ENCODE results near the gene TKT. TPM values are rescaled to one million over a fixed set of nuclear protein-coding genes. Genes with fewer than 3 reads are reported as not detected.
A peak's percentile ranks its signal among the peaks of the same experiment; 100 is the strongest.

Gene TKT
- total RNA-seq, 1 donor from 2014 or later: 306 TPM

DNA sequence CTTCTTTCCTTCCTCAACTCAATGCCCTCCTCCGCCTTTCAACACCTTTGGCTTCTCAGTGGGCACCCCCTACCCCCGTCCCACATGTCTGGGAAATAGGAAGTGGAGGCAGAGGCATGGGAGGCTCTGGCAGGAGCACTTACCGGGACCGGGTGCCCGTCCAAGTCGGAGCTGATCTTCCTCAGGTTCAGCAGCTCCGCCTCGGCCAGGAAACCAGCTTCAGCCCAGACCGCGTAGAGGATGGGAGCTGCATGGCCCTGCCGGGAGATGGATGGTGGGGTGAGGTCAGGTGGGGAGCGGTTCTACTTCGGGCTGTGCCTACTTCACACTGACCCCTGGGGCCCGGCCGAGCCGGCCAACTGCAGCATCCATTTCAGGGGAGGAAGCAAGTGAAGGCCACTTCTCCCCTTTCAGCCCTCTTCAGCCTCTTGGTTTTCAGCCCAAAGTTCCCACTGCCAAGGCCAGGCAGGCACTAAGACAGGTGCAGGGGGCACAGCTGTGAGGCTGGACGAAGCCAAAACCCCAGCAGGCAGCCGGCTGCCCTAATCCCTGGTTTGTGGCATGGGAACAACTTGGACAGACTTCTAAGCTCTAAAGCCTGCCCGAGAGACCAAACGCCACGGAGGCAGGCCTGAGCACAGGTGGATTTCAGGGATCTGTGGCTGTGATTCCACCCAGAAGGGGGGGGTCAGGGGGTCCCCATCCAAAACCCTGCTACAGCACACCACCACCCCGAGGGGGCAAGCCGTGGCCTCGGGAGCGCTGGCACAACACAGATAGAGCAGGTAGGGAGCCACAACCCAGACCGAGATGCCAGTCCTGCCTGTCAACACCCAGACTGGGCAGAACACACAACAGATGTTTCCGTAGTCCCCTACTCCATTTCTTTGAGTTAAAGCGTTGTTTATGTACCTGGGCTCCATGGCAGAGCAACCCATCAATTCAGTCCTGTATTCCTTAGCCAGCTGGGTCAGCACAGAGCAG is 14.5 kb downstream of the TKT start:
- no peak for DNase-seq (ENCODE audit: extremely low read depth, low read depth, low spot score)

GRCh38 chr3:53239800-53240199 is 16.0 kb downstream of the TKT start:
- DNase-seq (ENCODE audit: extremely low read depth, low read depth, low spot score): no peak

GRCh38 chr3:53238886-53239285 is 16.9 kb downstream of the TKT start:
- no peak for DNase-seq (ENCODE audit: extremely low read depth, low read depth, low spot score)

DNA sequence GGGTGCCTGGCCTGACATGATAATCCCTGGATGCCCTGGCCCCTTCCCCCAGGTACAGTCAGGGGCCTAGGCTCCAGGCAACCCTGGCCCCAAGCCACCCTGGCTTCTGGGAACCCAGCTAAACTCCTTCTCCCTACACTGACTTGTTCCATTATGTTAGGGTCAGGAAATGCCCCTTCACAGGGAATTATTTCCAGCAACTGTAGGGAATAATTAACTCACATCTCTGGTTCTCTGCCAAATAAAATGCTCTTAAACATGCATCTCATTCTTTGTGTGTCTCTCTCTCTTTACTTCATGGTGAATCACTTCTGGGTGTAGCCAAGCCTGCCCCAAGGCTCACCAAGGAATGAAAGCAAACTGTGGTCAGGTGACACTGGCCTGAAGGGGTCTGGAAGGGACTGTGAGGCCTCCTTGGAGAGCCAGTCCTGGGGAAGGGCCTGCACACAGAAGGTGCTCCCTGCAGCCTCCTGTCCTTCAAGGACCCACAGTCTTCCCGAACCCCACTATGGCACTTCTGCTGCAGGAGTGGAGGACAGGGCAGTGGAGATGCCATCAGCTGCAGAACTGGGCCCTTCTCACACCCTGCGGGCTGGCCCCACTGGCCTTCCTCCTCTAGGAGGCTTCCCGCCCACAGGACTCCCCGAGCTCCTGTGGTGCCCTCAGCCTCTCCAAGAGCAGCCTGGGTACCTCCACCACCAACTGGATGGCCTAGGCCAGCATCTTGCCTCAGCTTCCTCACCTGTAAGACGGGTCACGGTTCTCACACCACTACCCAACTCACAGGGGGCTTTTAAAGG is 17.6 kb downstream of the TKT start:
- peak; percentile 83 for DNase-seq (ENCODE audit: extremely low read depth, low read depth, low spot score)

DNA sequence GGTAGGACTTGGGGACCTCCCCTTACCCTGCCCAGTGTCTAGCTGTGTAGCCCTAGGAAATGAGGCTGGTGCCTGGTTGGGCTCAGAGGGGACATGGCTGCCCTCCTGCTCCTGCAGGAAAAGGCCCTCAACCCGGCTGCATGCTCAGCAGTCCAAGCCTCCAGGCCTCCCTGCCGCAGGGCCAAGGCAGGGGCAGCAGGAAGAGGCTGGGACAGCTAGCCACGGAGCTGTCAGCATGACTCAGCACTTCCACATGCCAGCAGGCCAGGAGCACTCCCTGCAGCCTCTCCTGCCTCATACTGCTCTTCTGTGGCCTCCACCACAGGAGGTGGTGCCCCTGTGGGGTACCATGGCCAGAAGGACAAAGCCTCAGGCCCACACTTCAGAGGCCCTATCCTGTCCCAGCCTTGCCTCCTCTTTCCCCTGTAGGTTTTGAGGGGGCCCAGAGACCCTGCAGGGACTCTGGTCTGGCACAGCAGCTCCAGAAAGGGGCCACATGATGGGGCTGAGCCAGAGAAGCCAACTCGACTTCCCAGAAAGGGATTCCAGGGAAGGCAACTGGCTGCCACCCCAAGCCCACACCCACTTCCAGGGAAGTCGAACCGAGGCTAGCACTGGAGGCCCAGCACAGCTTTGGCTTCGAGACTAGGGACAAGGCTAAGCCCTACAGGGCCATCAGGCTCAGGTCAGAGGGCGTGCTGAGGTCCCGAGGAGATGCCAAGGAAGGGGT is 19.5 kb downstream of the TKT start:
- DNase-seq (ENCODE audit: extremely low read depth, low read depth, low spot score): peak; percentile 45

GRCh38 chr3:53235545-53235944 is 20.3 kb downstream of the TKT start:
- DNase-seq (ENCODE audit: extremely low read depth, low read depth, low spot score): no peak

- no peak for DNase-seq (ENCODE audit: extremely low read depth, low read depth, low spot score)
These were observed 21.0 kb downstream of the TKT start for GRCh38 chr3:53234841-53235232.

DNA sequence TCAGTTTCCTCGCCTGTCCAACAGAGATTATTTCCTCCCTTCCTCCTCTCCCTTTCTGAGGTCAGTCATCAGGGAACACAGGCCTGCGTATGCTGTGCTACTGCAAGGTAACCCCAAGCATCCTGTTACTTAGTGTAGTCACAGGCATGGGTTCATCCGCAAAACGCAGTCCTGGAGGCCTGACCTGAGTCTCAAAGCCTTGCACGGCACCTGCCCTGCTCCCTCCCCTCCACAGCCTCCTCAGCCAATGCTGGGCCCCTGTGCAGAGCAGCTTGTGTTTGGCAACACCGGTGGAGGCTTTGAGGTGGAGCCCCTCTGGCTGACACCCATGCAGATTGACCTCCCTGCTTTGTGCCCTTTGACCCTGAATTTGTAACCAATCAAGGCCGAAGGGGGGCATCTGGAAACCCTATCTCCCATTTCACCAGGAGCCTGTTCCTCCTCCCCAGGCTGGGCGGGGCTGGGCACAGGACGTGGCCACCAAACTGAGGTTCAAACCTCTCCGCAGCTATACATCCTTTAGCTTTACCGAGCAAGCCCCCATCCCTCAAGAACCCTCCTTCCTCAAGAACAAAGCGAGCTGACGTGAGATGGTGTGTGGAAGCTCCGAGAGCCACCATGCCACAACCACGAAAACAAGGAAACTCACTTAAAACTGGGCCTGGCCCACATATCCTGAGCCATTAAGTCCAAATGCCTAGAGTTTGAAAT is 21.5 kb downstream of the TKT start:
- no peak for DNase-seq (ENCODE audit: extremely low read depth, low read depth, low spot score)

- no peak for DNase-seq (ENCODE audit: extremely low read depth, low read depth, low spot score)
These were observed 23.0 kb downstream of the TKT start for GRCh38 chr3:53232641-53233377.

DNA sequence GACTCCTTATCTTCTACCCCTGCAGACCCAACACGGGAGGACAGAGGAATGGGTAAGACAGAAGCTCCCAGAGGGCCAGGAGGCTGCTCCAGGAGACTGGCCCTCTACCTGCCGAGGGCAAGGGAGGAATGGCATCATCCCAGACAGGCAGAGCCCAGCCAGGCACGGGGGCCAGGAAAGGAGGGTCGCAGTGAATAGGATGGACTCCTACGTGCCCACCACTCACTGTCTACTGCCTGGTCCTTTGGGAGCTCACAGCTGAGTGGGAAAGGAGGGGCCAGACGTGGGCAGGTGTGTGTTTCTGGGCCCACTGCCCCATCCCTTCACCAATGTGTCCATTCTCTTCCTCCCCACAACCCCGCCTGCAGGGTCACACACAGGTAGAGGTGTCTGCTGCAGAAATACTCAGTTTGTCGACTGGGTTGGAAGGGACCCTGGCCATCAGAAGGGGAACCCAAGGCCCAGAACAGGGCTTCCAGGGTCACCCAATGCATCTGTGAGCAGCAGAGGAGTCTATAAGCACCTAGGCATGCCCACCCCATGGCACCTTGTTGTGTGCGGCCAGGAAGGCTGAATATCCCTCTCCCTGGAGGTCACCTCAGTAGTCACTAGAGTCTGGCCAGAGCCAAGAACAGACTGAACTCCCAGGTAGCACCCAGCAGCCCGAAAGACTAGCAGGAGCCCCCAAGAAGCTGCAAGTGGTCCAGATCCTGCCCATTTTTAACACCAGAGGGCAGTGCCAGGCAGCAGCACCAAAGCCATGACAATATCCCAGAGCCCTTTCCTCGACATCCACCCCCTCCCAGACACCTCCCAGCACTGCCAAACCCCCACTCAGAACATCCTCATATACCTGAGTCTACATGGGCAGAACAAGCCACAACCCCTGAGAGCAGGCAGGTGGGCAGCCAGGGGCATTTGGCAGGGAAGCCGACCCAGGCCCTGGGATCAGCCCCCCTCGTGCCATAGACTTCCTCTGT is 24.0 kb downstream of the TKT start:
- no peak for DNase-seq (ENCODE audit: extremely low read depth, low read depth, low spot score)

DNA sequence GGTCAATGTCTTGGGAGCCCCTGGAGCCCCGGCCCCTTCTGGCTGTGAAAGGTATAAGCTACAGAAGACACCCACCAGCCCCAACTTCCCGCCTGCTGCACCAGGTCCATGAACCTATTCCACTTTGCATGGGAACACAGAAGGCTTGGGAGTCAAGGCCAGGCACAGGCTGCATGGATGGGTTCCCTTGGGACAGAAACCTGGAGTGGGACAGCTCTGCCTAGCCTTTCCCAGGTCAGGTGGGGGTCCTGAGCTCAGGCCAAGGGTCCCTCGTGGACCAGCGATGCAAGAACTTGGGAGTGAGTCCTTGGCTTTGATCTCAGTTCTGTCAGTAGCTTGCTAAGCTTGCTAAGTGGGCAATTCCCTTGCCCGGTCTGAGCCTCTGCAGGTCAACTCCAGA is 25.0 kb downstream of the TKT start:
- DNase-seq (ENCODE audit: extremely low read depth, low read depth, low spot score): no peak

- DNase-seq (ENCODE audit: extremely low read depth, low read depth, low spot score): no peak
These were observed 25.7 kb downstream of the TKT start for GRCh38 chr3:53230041-53230621.

- DNase-seq (ENCODE audit: extremely low read depth, low read depth, low spot score): no peak
These were observed 26.2 kb downstream of the TKT start for GRCh38 chr3:53229606-53230005.

- DNase-seq (ENCODE audit: extremely low read depth, low read depth, low spot score): no peak
These were observed 26.7 kb downstream of the TKT start for GRCh38 chr3:53229171-53229570.

GRCh38 chr3:53227993-53228885 is 27.6 kb downstream of the TKT start:
- DNase-seq (ENCODE audit: extremely low read depth, low read depth, low spot score): no peak

DNA sequence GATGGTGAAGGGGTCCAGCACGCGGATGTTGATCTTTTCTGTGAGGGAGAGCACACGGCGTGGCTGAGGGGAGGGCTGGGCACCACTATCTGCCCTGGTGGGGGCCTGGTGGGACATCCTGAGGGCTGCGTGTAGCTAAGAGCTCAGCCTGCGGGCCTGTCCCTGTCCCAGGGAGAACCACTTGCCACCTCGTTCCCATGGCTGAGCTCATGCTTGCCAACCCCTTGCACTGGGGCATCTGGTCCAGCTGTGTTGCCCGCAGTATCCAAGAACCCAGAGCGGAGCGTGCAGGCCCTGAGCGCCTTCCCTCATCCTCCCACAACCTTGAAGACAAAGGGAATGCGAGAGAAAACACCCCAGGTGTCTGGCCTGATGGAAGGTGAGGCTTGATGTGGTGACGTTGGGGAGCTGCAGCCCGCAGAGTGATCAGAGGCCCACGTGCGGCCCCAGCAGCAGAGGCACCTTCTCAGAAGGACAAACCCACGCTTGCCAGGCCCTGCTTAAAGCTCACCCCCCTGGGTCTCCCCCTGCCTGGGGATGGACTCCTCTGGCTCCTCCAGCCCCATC is 28.9 kb downstream of the TKT start:
- DNase-seq (ENCODE audit: extremely low read depth, low read depth, low spot score): no peak
